Stomach smooth muscle (tissue), 2 donors: Measurements from ENCODE around the gene MMAB.

Experiments
- H3K27ac ChIP-seq: one replicate; pipeline ENCODE4 v1.7.0; 2013; ENCODE audit warnings: mild to moderate bottlenecking, low read length, inconsistent platforms
- H3K27me3 ChIP-seq, 2 donors: one replicate each; pipeline ENCODE4 v1.7.0; 2013; ENCODE audit warnings: low read length in 2 of 2; ENCODE audit not compliant: insufficient read depth in 2 of 2, control insufficient read depth in 1 of 2
- H3K36me3 ChIP-seq, 2 donors: one replicate each; pipeline ENCODE4 v1.7.0; 2013; ENCODE audit warnings: low read length in 2 of 2; ENCODE audit not compliant: control insufficient read depth in 2 of 2, insufficient read depth in 2 of 2
- H3K4me1 ChIP-seq: one replicate; pipeline ENCODE4 v1.7.0; 2013; ENCODE audit warnings: low read length; ENCODE audit not compliant: control insufficient read depth, insufficient read depth
- H3K4me3 ChIP-seq, 2 donors: one replicate each; pipeline ENCODE4 v1.7.0; 2013; ENCODE audit warnings: low read length in 2 of 2
- H3K9ac ChIP-seq, 2 donors: one replicate each; pipeline ENCODE4 v1.7.0; 2013; ENCODE audit warnings: low read length in 2 of 2, mild to moderate bottlenecking in 1 of 2
- H3K9me3 ChIP-seq, 2 donors: one replicate each; pipeline ENCODE4 v1.7.0; 2013; ENCODE audit warnings: low read length in 2 of 2; ENCODE audit not compliant: control insufficient read depth in 2 of 2
- donor health status: healthy.
- donor health status: Pancreatic carcinoma.

The MMAB gene

DNA sequence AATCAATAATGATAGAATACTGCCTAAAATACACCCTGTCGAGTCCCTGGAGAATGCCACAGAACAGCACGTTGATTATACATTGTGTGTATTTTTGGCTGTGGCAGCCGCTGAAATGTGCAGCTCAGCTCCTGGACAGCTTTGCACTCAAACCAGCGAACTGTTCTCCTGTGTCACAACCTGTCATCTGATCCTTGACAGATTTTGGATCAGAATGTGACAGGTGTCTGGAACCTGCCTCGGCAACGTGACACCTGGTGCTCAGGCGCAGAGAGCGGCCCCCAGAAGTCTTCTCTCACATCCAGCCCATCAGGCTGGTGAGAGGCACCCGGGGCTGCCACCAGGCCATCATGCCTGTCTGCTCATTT lies 19.6 kb upstream of the MMAB start:
- no peak overlapping the region for H3K9ac ChIP-seq
- peaks cover 0 to 23% of the 10 kb centered on the region in 2 donors for H3K36me3 ChIP-seq
- H3K27ac ChIP-seq, result no peak overlapping the region
- no peaks in the 10 kb centered on the region for H3K9me3 ChIP-seq
- H3K4me3 ChIP-seq, result no peak overlapping the region
- no peaks in the 10 kb centered on the region for H3K27me3 ChIP-seq
- peaks cover 4% of the 10 kb centered on the region for H3K4me1 ChIP-seq

DNA sequence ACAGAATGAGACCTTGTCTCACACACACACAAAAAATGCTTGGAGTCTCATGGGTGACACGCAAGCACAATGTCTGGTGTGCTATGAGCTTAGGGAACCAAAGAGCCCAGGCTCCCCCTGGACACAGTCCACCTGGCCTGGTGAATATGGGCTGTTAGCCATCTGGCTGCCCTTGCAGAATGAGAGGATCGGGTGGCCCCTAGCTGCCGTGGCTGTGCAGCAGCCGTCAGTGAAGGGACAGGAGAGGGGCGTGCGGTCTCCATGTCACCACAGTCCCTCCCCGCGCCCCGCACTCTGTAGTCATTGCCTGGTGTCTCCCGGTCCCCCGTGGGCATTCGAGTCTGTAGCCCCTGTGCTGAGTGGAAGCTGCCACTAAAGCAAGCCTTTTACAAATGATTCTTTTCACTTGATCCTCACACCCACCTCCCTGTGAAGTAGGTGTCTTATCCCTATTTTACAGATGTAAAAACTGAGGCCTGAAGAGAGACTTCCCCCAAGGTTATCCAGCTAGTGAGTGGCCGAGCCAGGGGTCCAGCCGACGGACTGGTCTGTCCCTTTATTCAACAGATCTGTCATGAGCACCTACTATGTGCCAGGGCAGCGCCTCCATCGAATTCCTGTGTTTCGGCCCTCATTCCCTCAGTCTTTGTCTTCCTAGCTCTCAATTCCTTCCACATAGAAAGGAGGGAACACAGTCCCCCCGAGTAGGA lies 19.0 kb upstream of the MMAB start:
- no peak overlapping the region for H3K4me3 ChIP-seq
- H3K36me3 ChIP-seq, result peaks cover 1 to 26% of the 10 kb centered on the region in 2 donors
- H3K9ac ChIP-seq, result no peak overlapping the region
- no peaks in the 10 kb centered on the region for H3K27me3 ChIP-seq
- H3K27ac ChIP-seq, result no peak overlapping the region
- H3K9me3 ChIP-seq, result no peaks in the 10 kb centered on the region
- no peaks in the 10 kb centered on the region for H3K4me1 ChIP-seq

GRCh38 chr12:109591041-109591440 lies 17.7 kb upstream of the MMAB start:
- Histone ChIP-seq H3K4me1 (no peaks in the 10 kb centered on the region), H3K36me3 (peaks cover 12 to 33% of the 10 kb centered on the region in 2 donors), H3K9me3 (no peaks in the 10 kb centered on the region), H3K9ac (no peak overlapping the region), H3K27me3 (no peaks in the 10 kb centered on the region), H3K27ac (no peak overlapping the region), H3K4me3 (no peak overlapping the region)

- no peaks in the 10 kb centered on the region for H3K4me1 ChIP-seq
- no peak overlapping the region for H3K27ac ChIP-seq
- no peaks in the 10 kb centered on the region for H3K9me3 ChIP-seq
- no peaks in the 10 kb centered on the region for H3K27me3 ChIP-seq
- H3K9ac ChIP-seq, result no peak overlapping the region
- H3K4me3 ChIP-seq, result no peak overlapping the region
- H3K36me3 ChIP-seq, result peaks cover 12 to 33% of the 10 kb centered on the region in 2 donors
These were observed 17.3 kb upstream of the MMAB start for GRCh38 chr12:109590566-109590965.

GRCh38 chr12:109589691-109590245 lies 16.5 kb upstream of the MMAB start:
- H3K4me1 ChIP-seq, result no peaks in the 10 kb centered on the region
- peaks cover 12 to 30% of the 10 kb centered on the region in 2 donors for H3K36me3 ChIP-seq
- H3K4me3 ChIP-seq, result no peak overlapping the region
- H3K9me3 ChIP-seq, result no peaks in the 10 kb centered on the region
- no peak overlapping the region for H3K27ac ChIP-seq
- no peaks in the 10 kb centered on the region for H3K27me3 ChIP-seq
- no peak overlapping the region for H3K9ac ChIP-seq

DNA sequence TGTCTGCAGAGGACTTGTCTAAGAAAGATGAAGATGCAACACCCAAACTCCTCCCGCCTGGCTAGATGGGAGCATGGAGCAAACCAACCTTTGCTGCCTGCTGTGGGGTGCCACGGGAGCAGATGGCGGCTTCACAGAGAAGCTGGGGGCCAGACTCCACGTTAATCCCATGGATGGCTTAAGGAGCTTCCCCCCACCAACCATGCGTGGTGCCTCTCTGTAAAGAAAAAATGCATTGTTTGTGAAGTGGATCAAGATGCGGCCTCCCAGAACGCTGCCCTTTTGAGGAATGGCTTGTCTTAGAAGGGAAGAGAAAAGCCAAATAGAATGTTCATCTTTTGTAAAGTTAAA lies 15.9 kb upstream of the MMAB start:
- Histone ChIP-seq H3K9me3 (no peaks in the 10 kb centered on the region), H3K27ac (no peak overlapping the region), H3K27me3 (no peaks in the 10 kb centered on the region), H3K4me3 (no peak overlapping the region), H3K9ac (no peak overlapping the region), H3K36me3 (peaks cover 12 to 28% of the 10 kb centered on the region in 2 donors), H3K4me1 (no peaks in the 10 kb centered on the region)

GRCh38 chr12:109588461-109589239 lies 15.3 kb upstream of the MMAB start:
- Histone ChIP-seq H3K27ac (no peak overlapping the region), H3K4me3 (no peak overlapping the region), H3K36me3 (peaks cover 16 to 34% of the 10 kb centered on the region in 2 donors), H3K4me1 (no peaks in the 10 kb centered on the region), H3K9me3 (no peaks in the 10 kb centered on the region), H3K9ac (no peak overlapping the region), H3K27me3 (no peaks in the 10 kb centered on the region)

- H3K4me1 ChIP-seq, result no peaks in the 10 kb centered on the region
- peaks cover 18 to 35% of the 10 kb centered on the region in 2 donors for H3K36me3 ChIP-seq
- H3K27me3 ChIP-seq, result no peaks in the 10 kb centered on the region
- no peak overlapping the region for H3K27ac ChIP-seq
- no peaks in the 10 kb centered on the region for H3K9me3 ChIP-seq
- no peak overlapping the region for H3K9ac ChIP-seq
- no peak overlapping the region for H3K4me3 ChIP-seq
These were observed 14.6 kb upstream of the MMAB start for GRCh38 chr12:109587921-109588320.

DNA sequence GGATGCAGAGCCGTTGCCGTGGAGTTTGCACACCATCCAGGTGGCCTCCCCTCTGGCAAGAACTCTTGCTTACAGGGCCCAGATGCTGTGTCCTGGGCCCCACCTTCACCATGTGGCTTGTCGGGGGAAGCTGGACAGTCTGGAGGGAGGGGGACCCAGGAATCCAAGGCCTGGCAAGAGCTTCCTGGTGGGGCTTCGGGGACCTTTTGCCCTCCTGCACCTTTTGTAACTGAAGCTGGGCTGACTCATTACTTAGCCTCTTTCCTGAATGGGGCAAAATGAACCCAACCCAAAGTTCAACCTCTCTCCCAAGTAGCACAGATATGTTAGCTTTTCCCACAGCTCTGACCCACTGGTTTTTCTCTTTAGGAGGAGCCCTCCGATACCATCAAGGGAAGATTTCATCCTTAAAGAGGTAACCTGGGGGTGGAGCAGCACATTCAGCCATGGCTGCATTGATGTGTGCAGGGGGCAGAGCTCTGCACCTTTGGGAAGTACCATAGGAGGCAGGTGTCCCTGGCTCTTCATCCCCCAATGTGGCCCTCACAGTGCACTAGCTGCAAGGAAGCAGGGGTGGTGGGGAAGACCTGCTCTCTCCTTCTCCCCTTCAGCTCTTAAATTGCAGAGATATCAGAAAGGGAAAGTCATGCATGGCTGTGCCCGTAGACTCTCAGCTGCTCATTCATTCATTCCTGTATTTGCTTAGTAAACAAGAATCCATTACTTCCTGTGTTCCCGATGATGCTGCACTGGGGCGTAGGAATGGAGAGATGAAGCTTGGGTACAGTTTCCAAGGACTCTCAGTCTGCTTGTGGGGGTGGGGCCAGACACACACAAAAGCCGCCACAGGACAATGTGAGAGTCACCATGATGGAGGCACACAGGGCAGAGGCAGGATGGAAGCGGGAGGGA lies 13.3 kb upstream of the MMAB start:
- Histone ChIP-seq H3K4me1 (no peaks in the 10 kb centered on the region), H3K27me3 (no peaks in the 10 kb centered on the region), H3K4me3 (no peak overlapping the region), H3K27ac (no peak overlapping the region), H3K36me3 (peaks cover 20 to 38% of the 10 kb centered on the region in 2 donors), H3K9ac (no peak overlapping the region), H3K9me3 (no peaks in the 10 kb centered on the region)

DNA sequence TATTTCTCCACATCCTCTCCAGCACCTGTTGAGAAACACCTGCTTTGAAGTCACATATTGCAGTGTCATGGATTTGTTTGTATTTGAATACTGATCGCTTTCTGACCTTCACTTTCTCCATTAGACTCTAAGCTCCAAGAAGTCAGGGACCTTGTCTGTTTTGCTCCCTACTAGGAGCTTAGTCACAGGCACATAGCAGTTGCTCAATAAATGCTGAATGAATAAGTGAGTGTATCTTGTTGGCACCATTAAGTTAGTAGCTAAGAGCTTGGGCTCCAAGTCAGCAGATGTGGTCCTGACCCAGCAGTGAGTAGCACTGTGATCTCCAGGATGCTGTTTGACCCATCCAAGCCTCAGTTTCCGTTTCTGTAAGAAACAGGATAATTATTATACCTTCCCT lies 10.4 kb upstream of the MMAB start:
- peaks cover 40 to 48% of the 10 kb centered on the region in 2 donors for H3K36me3 ChIP-seq
- H3K27ac ChIP-seq, result no peak overlapping the region

More for the DNA sequence above, 10.4 kb upstream of the MMAB start:
- no peaks in the 10 kb centered on the region for H3K4me1 ChIP-seq
- H3K4me3 ChIP-seq, result no peak overlapping the region
- H3K9ac ChIP-seq, result no peak overlapping the region
- no peaks in the 10 kb centered on the region for H3K9me3 ChIP-seq
- no peaks in the 10 kb centered on the region for H3K27me3 ChIP-seq
